ENCODE results near the gene ZNF217. TPM values are rescaled to one million over a fixed set of nuclear protein-coding genes. Genes with fewer than 3 reads are reported as not detected.

ZNF217 gene
- total and polyA plus RNA-seq, 10 of the 15 experiments (the other 5 are each of a cell fraction or from before 2014, with no cell fraction given) = 8.5 to 76.6 (median 40.6) TPM

GRCh38 chr20:53611449-53611894 is 17.8 kb upstream of the ZNF217 start (continued):
- no peak for TF ChIP-seq WRNIP1 (IDR thresholded peaks at IDR 0.05; ENCODE audit: borderline replicate concordance, low read depth, low read length)
- 0 out of 2 replicates have a peak, but pooled peaks have one; percentile 12 for TF ChIP-seq NR2C1 (IDR thresholded peaks at IDR 0.05)
- no peak for TF ChIP-seq YBX1 (IDR thresholded peaks at IDR 0.05)
- peak; percentile 86 for TF ChIP-seq MEF2B (IDR thresholded peaks at IDR 0.05; ENCODE audit: partially characterized antibody, poor library complexity, severe bottlenecking)
- peak; percentile 92; the same call in 1 of the 2 replicates for TF ChIP-seq MTA3 (IDR thresholded peaks at IDR 0.05; ENCODE audit: borderline replicate concordance, low read length)
- TF ChIP-seq BRCA1 (IDR thresholded peaks at IDR 0.05; ENCODE audit: low read depth, low read length) = no peak
- no peak for TF ChIP-seq TARDBP (IDR thresholded peaks at IDR 0.05; ENCODE audit: borderline replicate concordance)
- TF ChIP-seq, protein P1, sequence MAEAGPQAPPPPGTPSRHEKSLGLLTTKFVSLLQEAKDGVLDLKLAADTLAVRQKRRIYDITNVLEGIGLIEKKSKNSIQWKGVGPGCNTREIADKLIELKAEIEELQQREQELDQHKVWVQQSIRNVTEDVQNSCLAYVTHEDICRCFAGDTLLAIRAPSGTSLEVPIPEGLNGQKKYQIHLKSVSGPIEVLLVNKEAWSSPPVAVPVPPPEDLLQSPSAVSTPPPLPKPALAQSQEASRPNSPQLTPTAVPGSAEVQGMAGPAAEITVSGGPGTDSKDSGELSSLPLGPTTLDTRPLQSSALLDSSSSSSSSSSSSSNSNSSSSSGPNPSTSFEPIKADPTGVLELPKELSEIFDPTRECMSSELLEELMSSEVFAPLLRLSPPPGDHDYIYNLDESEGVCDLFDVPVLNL (IDR thresholded peaks at IDR 0.05; ENCODE audit: low read depth, low read length) = no peak
- TF ChIP-seq ETV6 (conservative IDR thresholded peaks at IDR 0.05 in 1 of 2, IDR thresholded peaks at IDR 0.05 in 1 of 2; ENCODE audit: borderline replicate concordance in 1 of 2, low read depth in 1 of 2) = peak; percentile 82 to 93
- TF ChIP-seq PML (IDR thresholded peaks at IDR 0.05; ENCODE audit: low read length) = no peak
- TF ChIP-seq ASH2L (IDR thresholded peaks at IDR 0.05; ENCODE audit: borderline replicate concordance, low read depth) = no peak
- no peak for TF ChIP-seq RAD21 (IDR thresholded peaks at IDR 0.05; ENCODE audit: insufficient read depth, low read depth, low read length)
- TF ChIP-seq, protein P2, sequence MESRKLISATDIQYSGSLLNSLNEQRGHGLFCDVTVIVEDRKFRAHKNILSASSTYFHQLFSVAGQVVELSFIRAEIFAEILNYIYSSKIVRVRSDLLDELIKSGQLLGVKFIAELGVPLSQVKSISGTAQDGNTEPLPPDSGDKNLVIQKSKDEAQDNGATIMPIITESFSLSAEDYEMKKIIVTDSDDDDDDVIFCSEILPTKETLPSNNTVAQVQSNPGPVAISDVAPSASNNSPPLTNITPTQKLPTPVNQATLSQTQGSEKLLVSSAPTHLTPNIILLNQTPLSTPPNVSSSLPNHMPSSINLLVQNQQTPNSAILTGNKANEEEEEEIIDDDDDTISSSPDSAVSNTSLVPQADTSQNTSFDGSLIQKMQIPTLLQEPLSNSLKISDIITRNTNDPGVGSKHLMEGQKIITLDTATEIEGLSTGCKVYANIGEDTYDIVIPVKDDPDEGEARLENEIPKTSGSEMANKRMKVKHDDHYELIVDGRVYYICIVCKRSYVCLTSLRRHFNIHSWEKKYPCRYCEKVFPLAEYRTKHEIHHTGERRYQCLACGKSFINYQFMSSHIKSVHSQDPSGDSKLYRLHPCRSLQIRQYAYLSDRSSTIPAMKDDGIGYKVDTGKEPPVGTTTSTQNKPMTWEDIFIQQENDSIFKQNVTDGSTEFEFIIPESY (IDR thresholded peaks at IDR 0.05) = no peak
- TF ChIP-seq NRF1 (conservative IDR thresholded peaks at IDR 0.05; ENCODE audit: low read depth, low read length) = no peak
- TF ChIP-seq PKNOX1 (IDR thresholded peaks at IDR 0.05) = no peak
- TF ChIP-seq LARP7 (IDR thresholded peaks at IDR 0.05) = no peak
- TF ChIP-seq ATF2 (IDR thresholded peaks at IDR 0.05; ENCODE audit: low read length) = peak; percentile 77; the same call in 1 of the 2 replicates
- no peak for TF ChIP-seq KDM1A (IDR thresholded peaks at IDR 0.05; ENCODE audit: borderline replicate concordance)
- peak; percentile 76; the same call in 1 of the 2 replicates for TF ChIP-seq CBX5 (IDR thresholded peaks at IDR 0.05; ENCODE audit: low read depth)
- TF ChIP-seq SMARCA5 (IDR thresholded peaks at IDR 0.05) = peak; percentile 80; the same call in 1 of the 2 replicates
- TF ChIP-seq, protein P3, sequence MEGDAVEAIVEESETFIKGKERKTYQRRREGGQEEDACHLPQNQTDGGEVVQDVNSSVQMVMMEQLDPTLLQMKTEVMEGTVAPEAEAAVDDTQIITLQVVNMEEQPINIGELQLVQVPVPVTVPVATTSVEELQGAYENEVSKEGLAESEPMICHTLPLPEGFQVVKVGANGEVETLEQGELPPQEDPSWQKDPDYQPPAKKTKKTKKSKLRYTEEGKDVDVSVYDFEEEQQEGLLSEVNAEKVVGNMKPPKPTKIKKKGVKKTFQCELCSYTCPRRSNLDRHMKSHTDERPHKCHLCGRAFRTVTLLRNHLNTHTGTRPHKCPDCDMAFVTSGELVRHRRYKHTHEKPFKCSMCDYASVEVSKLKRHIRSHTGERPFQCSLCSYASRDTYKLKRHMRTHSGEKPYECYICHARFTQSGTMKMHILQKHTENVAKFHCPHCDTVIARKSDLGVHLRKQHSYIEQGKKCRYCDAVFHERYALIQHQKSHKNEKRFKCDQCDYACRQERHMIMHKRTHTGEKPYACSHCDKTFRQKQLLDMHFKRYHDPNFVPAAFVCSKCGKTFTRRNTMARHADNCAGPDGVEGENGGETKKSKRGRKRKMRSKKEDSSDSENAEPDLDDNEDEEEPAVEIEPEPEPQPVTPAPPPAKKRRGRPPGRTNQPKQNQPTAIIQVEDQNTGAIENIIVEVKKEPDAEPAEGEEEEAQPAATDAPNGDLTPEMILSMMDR (IDR thresholded peaks at IDR 0.05 in 2 of 3, conservative IDR thresholded peaks at IDR 0.05 in 1 of 3; ENCODE audit: control insufficient read depth in 2 of 3, extremely low read depth in 1 of 3, insufficient read depth in 1 of 3, low read depth in 3 of 3, low read length in 3 of 3) = no peak
- no peak for TF ChIP-seq SREBF1 (IDR thresholded peaks at IDR 0.05; ENCODE audit: low read length)
- peak; percentile 85 for TF ChIP-seq NR2F1 (conservative IDR thresholded peaks at IDR 0.05)
- peak; percentile 94 for TF ChIP-seq RUNX3 (IDR thresholded peaks at IDR 0.05; ENCODE audit: low read length)
- no peak for TF ChIP-seq KAT2A (conservative IDR thresholded peaks at IDR 0.05; ENCODE audit: control insufficient read depth, low read depth, low read length)
- no peak for TF ChIP-seq PAX5 (IDR thresholded peaks at IDR 0.05; ENCODE audit: borderline replicate concordance, low read depth, low read length)

Data from GM12878 (cell line).